VCaP (cell line): ENCODE results near the gene DYNLT1.
"Not testable (repeated sequence)": the region's sequence is repeated elsewhere in the genome, so short reads cannot be mapped to it uniquely, and the experiment has no call there.

ENCODE experiments used
- H3K27ac ChIP-seq: fragments of 450-650 bp; 2 replicates; pipeline ENCODE4 v1.5.1; 2017
- TF ChIP-seq, protein P1 (sequence below): fragments of 450-650 bp; conservative IDR thresholded peaks from 2 replicates; pipeline ENCODE4 v1.5.1; 2017; ENCODE audit warnings: mild to moderate bottlenecking, moderate library complexity

DYNLT1 gene

GRCh38 chr6:158680481-158680880 lies 35.9 kb upstream of the DYNLT1 start:
- TF ChIP-seq, protein P1, sequence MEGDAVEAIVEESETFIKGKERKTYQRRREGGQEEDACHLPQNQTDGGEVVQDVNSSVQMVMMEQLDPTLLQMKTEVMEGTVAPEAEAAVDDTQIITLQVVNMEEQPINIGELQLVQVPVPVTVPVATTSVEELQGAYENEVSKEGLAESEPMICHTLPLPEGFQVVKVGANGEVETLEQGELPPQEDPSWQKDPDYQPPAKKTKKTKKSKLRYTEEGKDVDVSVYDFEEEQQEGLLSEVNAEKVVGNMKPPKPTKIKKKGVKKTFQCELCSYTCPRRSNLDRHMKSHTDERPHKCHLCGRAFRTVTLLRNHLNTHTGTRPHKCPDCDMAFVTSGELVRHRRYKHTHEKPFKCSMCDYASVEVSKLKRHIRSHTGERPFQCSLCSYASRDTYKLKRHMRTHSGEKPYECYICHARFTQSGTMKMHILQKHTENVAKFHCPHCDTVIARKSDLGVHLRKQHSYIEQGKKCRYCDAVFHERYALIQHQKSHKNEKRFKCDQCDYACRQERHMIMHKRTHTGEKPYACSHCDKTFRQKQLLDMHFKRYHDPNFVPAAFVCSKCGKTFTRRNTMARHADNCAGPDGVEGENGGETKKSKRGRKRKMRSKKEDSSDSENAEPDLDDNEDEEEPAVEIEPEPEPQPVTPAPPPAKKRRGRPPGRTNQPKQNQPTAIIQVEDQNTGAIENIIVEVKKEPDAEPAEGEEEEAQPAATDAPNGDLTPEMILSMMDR = no peak
- no peak overlapping the region for H3K27ac ChIP-seq

DNA sequence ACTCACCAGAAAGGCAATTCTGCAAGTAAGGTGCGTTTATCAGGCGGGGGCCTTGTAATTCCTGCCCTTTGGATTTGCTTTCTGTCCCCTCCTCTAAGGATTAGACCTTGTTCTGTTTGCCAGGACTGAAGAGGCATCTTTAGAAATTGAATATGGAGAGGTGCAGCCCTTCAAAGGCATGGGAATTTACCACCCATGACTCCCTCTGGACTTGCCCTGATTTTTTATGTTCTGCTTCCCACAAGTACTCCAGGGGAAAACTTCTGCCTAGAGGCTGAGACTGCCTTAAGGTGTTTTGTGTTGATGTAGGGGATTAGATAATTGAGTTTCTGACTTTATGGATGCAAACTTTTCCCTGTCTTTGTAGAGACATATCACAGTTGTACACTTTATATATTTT lies 35.5 kb upstream of the DYNLT1 start:
- H3K27ac ChIP-seq = no peak overlapping the region
- TF ChIP-seq, protein P1 = no peak

GRCh38 chr6:158677906-158678578 lies 33.5 kb upstream of the DYNLT1 start:
- no peak overlapping the region for H3K27ac ChIP-seq
- TF ChIP-seq, protein P1 = no peak

- not testable (repeated sequence) for H3K27ac ChIP-seq
These were observed 32.6 kb upstream of the DYNLT1 start for GRCh38 chr6:158677094-158677493.

DNA sequence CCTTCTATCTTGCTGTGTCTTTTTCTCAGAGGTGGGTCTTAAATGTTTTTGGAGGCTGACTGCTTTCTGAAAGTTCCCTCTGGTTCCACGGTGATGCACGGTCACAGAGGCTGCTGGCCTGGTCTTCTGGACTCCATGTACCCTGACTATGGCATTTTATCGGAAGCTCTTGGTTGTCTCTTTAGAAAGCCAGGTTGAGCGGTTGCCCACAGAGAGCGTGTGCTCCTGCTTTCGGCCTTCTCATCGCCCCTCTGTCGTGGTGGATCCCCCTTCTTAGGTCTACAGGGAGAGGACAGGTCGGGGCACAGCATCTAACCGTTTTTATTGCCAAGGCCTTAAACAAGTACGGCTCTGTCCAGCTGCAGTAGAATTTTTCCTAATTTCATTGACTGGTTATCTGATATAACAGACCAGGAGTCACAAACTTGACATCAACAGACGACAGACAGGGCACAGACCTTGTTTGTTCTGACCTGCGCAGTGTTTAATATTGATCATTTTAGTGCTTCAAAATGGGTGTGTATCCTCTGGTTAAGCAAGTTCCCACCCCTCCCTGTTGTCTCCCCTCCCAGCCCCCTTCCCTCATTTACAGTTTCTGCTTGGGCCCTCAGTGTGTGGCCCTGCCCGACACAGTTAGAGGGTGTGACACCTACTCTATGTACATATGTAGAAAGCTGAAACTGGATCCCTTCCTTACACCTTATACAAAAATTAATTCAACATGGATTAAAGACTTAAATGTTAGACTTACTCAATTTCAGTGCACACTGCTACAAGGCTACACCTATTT lies 30.0 kb upstream of the DYNLT1 start:
- H3K27ac ChIP-seq = no peak overlapping the region
- TF ChIP-seq, protein P1 = no peak

DNA sequence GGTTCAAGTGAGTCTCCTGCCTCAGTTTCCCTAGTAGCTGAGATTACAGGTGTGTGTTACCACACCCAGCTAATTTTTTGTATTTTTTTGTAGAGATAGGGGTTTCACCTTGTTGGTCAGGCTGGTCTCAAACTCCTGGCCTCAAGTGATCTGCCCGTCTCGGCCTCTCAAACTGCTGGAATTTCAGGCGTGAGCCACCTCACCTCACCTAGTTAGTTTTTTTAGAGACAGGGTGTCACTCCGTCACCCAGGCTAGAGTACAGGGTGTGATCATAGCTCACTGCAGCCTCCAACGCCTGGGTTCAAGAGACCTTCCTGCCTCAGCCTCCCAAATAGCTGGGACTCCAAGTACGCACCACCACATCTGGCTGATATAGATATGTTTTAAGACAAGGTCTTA lies 28.2 kb upstream of the DYNLT1 start:
- TF ChIP-seq, protein P1 = no peak
- H3K27ac ChIP-seq = no peak overlapping the region

DNA sequence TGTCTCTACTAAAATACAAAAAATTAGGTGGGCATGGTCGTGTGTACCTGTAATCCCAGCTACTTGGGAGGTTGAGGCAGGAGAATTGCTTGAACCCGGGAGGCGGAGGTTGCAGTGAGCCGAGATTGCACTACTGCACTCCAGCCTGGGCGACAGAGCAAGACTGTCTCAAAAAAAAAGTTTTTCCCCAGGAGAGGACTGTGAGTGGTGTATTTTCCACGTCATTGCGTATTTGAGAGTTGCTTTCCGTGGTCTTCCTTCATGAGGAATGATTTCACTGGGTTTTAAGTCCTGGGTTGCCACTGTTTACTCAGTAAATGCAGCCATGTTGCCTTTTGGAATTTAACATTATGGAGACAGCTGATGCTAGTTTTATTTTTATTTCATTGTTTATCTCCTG lies 27.6 kb upstream of the DYNLT1 start:
- not testable (repeated sequence) for H3K27ac ChIP-seq

DNA sequence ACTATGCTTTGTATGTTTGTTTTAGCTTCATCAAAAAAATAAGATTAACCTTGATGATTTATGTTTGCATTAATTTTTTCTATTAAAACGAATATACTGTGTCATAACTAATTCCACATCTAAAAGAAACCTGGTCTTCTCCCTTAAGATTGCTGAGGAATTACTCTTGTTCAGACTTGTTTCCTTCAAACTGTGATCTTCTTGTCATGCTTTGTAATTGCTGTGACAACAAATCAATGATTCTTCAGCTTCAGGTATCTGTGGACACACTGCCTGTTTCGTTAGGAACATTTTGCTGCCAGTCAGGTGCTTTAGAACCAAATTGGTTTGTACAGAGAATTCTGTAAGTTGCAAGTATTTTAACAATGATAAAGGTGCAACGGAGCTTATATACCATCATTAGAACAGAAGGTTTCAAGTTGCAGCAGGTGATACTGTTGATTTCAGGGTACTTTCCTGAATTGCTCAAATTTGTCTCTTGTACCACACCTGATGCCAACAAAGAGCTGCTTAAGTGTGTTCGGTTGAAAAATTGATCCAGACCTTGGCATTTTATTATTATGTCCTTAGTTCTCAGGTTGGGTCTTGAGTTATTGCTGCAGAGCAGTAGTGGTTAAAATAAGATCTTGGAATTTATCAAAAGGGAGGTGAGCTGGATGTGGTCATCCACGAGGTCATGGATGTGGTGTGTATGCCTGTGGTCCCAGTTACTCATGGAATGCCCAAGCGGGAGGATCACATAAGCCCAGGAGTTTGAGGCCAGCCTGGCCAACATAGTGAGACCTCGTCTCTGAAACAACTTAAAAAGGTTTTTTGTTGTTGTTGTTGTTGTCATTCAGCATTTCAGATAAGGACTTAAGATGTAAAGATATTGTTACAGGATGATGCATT lies 24.8 kb upstream of the DYNLT1 start:
- H3K27ac ChIP-seq = no peak overlapping the region; the same call in 1 of the 2 replicates
- TF ChIP-seq, protein P1 = no peak
